Esophagus (tissue), 2 donors: ENCODE results near the gene TNFRSF17. TPM values are rescaled to one million over a fixed set of nuclear protein-coding genes. Genes with fewer than 3 reads are reported as not detected.
A peak's percentile ranks its signal among the peaks of the same experiment; 100 is the strongest.
"Not testable (repeated sequence)": the region's sequence is repeated elsewhere in the genome, so short reads cannot be mapped to it uniquely, and the experiment has no call there.

Experiments
- H3K27ac ChIP-seq, 2 donors: one replicate each; pipeline ENCODE4 v1.5.1; 2013; ENCODE audit warnings: low read depth in 2 of 2, mild to moderate bottlenecking in 2 of 2, inconsistent platforms in 1 of 2, low read length in 1 of 2, moderate library complexity in 1 of 2
- H3K27me3 ChIP-seq, 2 donors: one replicate each; pipeline ENCODE4 v1.6.1; 2013; ENCODE audit warnings: low read length in 2 of 2, control low read depth in 1 of 2, mild to moderate bottlenecking in 1 of 2; ENCODE audit not compliant: insufficient read depth in 2 of 2, control insufficient read depth in 1 of 2
- H3K36me3 ChIP-seq, 2 donors: one replicate each; pipeline ENCODE4 v1.6.1; 2013; ENCODE audit warnings: low read length in 1 of 2; ENCODE audit not compliant: control insufficient read depth in 2 of 2, insufficient read depth in 2 of 2
- H3K4me1 ChIP-seq, 2 donors: one replicate each; pipeline ENCODE4 v1.6.1; 2013; ENCODE audit warnings: low read length in 1 of 2; ENCODE audit not compliant: control insufficient read depth in 2 of 2, insufficient read depth in 2 of 2
- H3K4me3 ChIP-seq, 2 donors: one replicate each; pipeline ENCODE4 v1.5.1; 2013; ENCODE audit warnings: low read length in 2 of 2, mild to moderate bottlenecking in 2 of 2, low read depth in 1 of 2, moderate library complexity in 1 of 2
- H3K9me3 ChIP-seq, 2 donors: one replicate each; pipeline ENCODE4 v1.6.1; 2013; ENCODE audit warnings: mild to moderate bottlenecking in 2 of 2, low read depth in 1 of 2, low read length in 1 of 2, moderate library complexity in 1 of 2; ENCODE audit not compliant: control insufficient read depth in 2 of 2, insufficient read depth in 1 of 2
- WGBS, 2 donors: extraction: QIAGEN DNeasy Blood & Tissue Kit; methylation state at CpG; one replicate each; pipeline ENCODE4 v1.1.7; 2013; 5-methylcytosine and 5-hydroxymethylcytosine counted together
- polyA plus RNA-seq, 2 donors: library from polyadenylated mRNA; stranded (reverse); fragments of 200-250 nt; gene quantifications; one replicate each; pipeline ENCODE4 v1.2.3, GENCODE V29; 2013
- donor health status: healthy with polysubstance abuse.
- donor health status: Bipolar disorder and iron deficiency.

The TNFRSF17 gene
- polyA plus RNA-seq, 2 donors = 0.08 to 0.12 TPM

GRCh38 chr16:11968577-11968976 lies 3.6 kb downstream of the TNFRSF17 start:
- no peak overlapping the region for H3K27ac ChIP-seq
- no peaks in the 10 kb centered on the region for H3K36me3 ChIP-seq
- H3K9me3 ChIP-seq = no peaks in the 10 kb centered on the region
- 85 to 87% methylated on average over 3 of the region's 3 CpGs for WGBS, 2 donors
- no peak overlapping the region for H3K4me3 ChIP-seq
- H3K4me1 ChIP-seq = no peaks in the 10 kb centered on the region
- no peaks in the 10 kb centered on the region for H3K27me3 ChIP-seq

- 95 to 98% methylated on average over 5 of the region's 5 CpGs for WGBS, 2 donors
- not testable (repeated sequence) for H3K4me1 ChIP-seq, H3K27me3 ChIP-seq, H3K4me3 ChIP-seq, H3K27ac ChIP-seq, H3K9me3 ChIP-seq, H3K36me3 ChIP-seq
Observed at GRCh38 chr16:11970292-11970691, 5.3 kb downstream of the TNFRSF17 start.

GRCh38 chr16:11972128-11972527 lies 7.1 kb downstream of the TNFRSF17 start:
- Histone ChIP-seq H3K4me3 (no peak overlapping the region), H3K4me1 (no peaks in the 10 kb centered on the region), H3K27me3 (no peaks in the 10 kb centered on the region), H3K9me3 (no peaks in the 10 kb centered on the region), H3K36me3 (no peaks in the 10 kb centered on the region), H3K27ac (peak overlapping the region in 1 of 2 donors; percentile 55)
- WGBS, 2 donors = 73 to 78% methylated on average over 11 of the region's 11 CpGs

GRCh38 chr16:11973070-11973469 lies 8.1 kb downstream of the TNFRSF17 start:
- H3K27ac ChIP-seq = peak overlapping the region; percentile 28 to 78
- H3K9me3 ChIP-seq = no peaks in the 10 kb centered on the region
- H3K4me3 ChIP-seq = no peak overlapping the region
- H3K36me3 ChIP-seq = no peaks in the 10 kb centered on the region
- H3K4me1 ChIP-seq = peaks cover 0 to 3% of the 10 kb centered on the region in 2 donors
- no peaks in the 10 kb centered on the region for H3K27me3 ChIP-seq
- 48 to 60% methylated on average over 5 of the region's 5 CpGs for WGBS, 2 donors

- Histone ChIP-seq H3K4me3 (peak overlapping the region; percentile 83 to 88), H3K27me3 (no peaks in the 10 kb centered on the region), H3K4me1 (peaks cover 0 to 3% of the 10 kb centered on the region in 2 donors), H3K9me3 (no peaks in the 10 kb centered on the region), H3K27ac (peak overlapping the region; percentile 48 to 77), H3K36me3 (no peaks in the 10 kb centered on the region)
- 0 to 2% methylated on average over 18 to 22 of the region's 22 CpGs for WGBS, 2 donors
Observed at GRCh38 chr16:11976850-11977375, 11.9 kb downstream of the TNFRSF17 start.

GRCh38 chr16:11977376-11978041 lies 12.5 kb downstream of the TNFRSF17 start:
- H3K27ac ChIP-seq = peak overlapping the region; percentile 48 to 77
- no peaks in the 10 kb centered on the region for H3K9me3 ChIP-seq
- 17 to 23% methylated on average over 12 of the region's 12 CpGs for WGBS, 2 donors
- H3K27me3 ChIP-seq = no peaks in the 10 kb centered on the region
- peaks cover 0 to 3% of the 10 kb centered on the region in 2 donors for H3K4me1 ChIP-seq
- no peaks in the 10 kb centered on the region for H3K36me3 ChIP-seq
- H3K4me3 ChIP-seq = peak overlapping the region; percentile 83 to 88

- Histone ChIP-seq H3K9me3 (no peaks in the 10 kb centered on the region), H3K4me3 (no peak overlapping the region), H3K27ac (peak overlapping the region in 1 of 2 donors; percentile 77), H3K27me3 (no peaks in the 10 kb centered on the region), H3K36me3 (no peaks in the 10 kb centered on the region), H3K4me1 (peaks cover 0 to 3% of the 10 kb centered on the region in 2 donors)
- 65% methylated on average over 2 of the region's 2 CpGs for WGBS, 2 donors
Observed at GRCh38 chr16:11978080-11978479, 13.1 kb downstream of the TNFRSF17 start.

GRCh38 chr16:11979013-11979672 lies 14.1 kb downstream of the TNFRSF17 start:
- Histone ChIP-seq H3K36me3 (no peaks in the 10 kb centered on the region), H3K27me3 (no peaks in the 10 kb centered on the region), H3K4me3 (no peak overlapping the region), H3K4me1 (peaks cover 0 to 3% of the 10 kb centered on the region in 2 donors), H3K9me3 (no peaks in the 10 kb centered on the region), H3K27ac (no peak overlapping the region)
- WGBS, 2 donors = 80 to 84% methylated on average over 9 of the region's 9 CpGs

GRCh38 chr16:11980136-11980844 lies 15.3 kb downstream of the TNFRSF17 start:
- Histone ChIP-seq H3K27ac (no peak overlapping the region), H3K9me3 (no peaks in the 10 kb centered on the region), H3K4me1 (peaks cover 0 to 3% of the 10 kb centered on the region in 2 donors), H3K27me3 (no peaks in the 10 kb centered on the region), H3K4me3 (no peak overlapping the region), H3K36me3 (no peaks in the 10 kb centered on the region)
- 82% methylated on average over 5 of the region's 5 CpGs for WGBS, 2 donors
